ENCODE data around the gene BOLA1.

The BOLA1 gene

DNA sequence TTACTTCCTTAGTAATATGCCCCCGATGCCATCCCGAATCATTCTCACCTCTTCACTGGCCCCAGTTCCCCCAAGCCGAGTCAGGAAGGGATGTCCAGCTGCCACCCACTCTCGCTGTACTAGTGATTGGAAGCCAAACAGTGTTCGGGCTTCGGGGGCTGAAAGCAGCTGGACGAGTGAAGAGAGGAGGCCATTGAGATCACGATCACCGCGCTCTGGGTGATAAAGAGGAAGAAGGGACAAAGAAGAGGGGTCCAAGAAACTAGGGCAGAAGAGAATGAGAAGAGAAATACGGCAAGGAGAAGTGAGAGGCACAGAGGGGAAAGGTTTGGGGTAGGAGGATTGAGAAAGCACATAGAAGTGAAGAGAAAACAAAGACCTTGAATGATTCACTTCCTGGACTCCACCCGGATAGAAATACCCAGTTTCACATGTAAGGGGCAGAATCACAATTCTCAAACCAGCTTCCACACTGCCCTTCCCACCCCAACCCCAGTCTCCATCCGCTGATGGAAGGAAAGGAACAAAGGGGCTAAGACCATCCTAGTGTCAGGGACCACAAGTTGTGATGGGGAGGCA is 31.9 kb downstream of the BOLA1 start:
- Histone ChIP-seq H3K4me3 (replicated peaks; ENCODE audit: insufficient read depth, low read length) (no peak overlapping the region), H3K27ac (replicated peaks) (no peak overlapping the region), H3K27me3 (ENCODE audit: insufficient read depth, poor library complexity, severe bottlenecking) (no peaks in the 10 kb centered on the region)
- DNase-seq (ENCODE audit: low read depth in 1 of 2, low spot score in 1 of 2), result no peak
- no peak for TF ChIP-seq POLR2AphosphoS5 (IDR thresholded peaks at IDR 0.05; ENCODE audit: low read depth)
- TF ChIP-seq SPI1 (IDR thresholded peaks at IDR 0.05; ENCODE audit: borderline replicate concordance, low read depth), result no peak
- no peak for TF ChIP-seq GABPA (IDR thresholded peaks at IDR 0.05; ENCODE audit: low read depth)
- TF ChIP-seq, protein P1, sequence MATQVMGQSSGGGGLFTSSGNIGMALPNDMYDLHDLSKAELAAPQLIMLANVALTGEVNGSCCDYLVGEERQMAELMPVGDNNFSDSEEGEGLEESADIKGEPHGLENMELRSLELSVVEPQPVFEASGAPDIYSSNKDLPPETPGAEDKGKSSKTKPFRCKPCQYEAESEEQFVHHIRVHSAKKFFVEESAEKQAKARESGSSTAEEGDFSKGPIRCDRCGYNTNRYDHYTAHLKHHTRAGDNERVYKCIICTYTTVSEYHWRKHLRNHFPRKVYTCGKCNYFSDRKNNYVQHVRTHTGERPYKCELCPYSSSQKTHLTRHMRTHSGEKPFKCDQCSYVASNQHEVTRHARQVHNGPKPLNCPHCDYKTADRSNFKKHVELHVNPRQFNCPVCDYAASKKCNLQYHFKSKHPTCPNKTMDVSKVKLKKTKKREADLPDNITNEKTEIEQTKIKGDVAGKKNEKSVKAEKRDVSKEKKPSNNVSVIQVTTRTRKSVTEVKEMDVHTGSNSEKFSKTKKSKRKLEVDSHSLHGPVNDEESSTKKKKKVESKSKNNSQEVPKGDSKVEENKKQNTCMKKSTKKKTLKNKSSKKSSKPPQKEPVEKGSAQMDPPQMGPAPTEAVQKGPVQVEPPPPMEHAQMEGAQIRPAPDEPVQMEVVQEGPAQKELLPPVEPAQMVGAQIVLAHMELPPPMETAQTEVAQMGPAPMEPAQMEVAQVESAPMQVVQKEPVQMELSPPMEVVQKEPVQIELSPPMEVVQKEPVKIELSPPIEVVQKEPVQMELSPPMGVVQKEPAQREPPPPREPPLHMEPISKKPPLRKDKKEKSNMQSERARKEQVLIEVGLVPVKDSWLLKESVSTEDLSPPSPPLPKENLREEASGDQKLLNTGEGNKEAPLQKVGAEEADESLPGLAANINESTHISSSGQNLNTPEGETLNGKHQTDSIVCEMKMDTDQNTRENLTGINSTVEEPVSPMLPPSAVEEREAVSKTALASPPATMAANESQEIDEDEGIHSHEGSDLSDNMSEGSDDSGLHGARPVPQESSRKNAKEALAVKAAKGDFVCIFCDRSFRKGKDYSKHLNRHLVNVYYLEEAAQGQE (IDR thresholded peaks at IDR 0.05; ENCODE audit: insufficient replicate concordance, low read depth), result no peak
- TF ChIP-seq, protein P2, sequence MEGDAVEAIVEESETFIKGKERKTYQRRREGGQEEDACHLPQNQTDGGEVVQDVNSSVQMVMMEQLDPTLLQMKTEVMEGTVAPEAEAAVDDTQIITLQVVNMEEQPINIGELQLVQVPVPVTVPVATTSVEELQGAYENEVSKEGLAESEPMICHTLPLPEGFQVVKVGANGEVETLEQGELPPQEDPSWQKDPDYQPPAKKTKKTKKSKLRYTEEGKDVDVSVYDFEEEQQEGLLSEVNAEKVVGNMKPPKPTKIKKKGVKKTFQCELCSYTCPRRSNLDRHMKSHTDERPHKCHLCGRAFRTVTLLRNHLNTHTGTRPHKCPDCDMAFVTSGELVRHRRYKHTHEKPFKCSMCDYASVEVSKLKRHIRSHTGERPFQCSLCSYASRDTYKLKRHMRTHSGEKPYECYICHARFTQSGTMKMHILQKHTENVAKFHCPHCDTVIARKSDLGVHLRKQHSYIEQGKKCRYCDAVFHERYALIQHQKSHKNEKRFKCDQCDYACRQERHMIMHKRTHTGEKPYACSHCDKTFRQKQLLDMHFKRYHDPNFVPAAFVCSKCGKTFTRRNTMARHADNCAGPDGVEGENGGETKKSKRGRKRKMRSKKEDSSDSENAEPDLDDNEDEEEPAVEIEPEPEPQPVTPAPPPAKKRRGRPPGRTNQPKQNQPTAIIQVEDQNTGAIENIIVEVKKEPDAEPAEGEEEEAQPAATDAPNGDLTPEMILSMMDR (IDR thresholded peaks at IDR 0.05; ENCODE audit: insufficient read depth, low read length), result no peak

DNA sequence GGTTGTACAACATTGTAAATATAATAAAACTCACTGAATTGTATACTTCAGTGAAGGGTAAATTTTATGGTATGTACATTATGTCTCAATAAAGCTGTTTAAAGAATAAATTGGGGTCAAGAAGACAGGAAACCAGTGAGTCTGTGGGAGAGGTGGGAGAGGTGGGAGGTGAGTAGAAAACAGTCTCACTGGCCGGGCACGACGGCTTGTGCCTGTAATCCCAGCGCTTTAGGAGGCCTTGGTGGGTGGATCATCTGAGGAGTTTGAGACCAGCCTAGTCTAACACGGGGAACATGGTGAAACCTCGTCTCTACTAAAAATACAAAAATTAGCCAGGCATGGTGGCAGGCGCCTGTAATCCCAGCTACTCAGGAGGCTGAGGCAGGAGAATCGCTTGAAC is 33.1 kb downstream of the BOLA1 start:
- Histone ChIP-seq H3K4me3 (replicated peaks; ENCODE audit: insufficient read depth, low read length) (no peak overlapping the region), H3K27ac (replicated peaks) (no peak overlapping the region), H3K27me3 (ENCODE audit: insufficient read depth, poor library complexity, severe bottlenecking) (no peaks in the 10 kb centered on the region)
- no peak for DNase-seq (ENCODE audit: low read depth in 1 of 2, low spot score in 1 of 2)
- TF ChIP-seq POLR2AphosphoS5 (IDR thresholded peaks at IDR 0.05; ENCODE audit: low read depth), result no peak
- no peak for TF ChIP-seq SPI1 (IDR thresholded peaks at IDR 0.05; ENCODE audit: borderline replicate concordance, low read depth)
- TF ChIP-seq, protein P1 (IDR thresholded peaks at IDR 0.05; ENCODE audit: insufficient replicate concordance, low read depth), result no peak
- TF ChIP-seq, protein P2 (IDR thresholded peaks at IDR 0.05; ENCODE audit: insufficient read depth, low read length), result no peak

DNA sequence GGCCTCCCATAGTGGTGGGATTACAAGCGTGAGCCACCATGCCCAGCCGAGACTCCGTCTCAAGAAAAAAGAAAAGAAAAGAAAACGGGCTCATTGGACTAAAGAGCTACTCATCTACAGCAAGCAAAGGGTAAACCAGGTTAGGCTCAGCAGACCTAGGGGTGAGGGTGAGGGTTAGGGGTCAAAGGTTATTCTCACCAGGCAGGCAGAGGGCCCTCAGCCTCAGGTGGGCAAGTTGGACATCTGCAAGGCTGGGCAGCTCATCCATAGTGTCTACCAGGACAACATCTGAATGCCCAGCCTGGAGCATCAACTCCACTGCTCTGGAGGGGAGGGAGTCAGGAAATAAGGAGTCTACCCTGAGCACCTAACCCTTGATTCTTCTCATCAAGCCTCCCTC is 33.8 kb downstream of the BOLA1 start:
- no peak overlapping the region for H3K4me3 ChIP-seq (replicated peaks; ENCODE audit: insufficient read depth, low read length)
- DNase-seq (ENCODE audit: low read depth in 1 of 2, low spot score in 1 of 2), result no peak
- TF ChIP-seq, protein P1 (IDR thresholded peaks at IDR 0.05; ENCODE audit: insufficient replicate concordance, low read depth), result no peak
- TF ChIP-seq, protein P2 (IDR thresholded peaks at IDR 0.05; ENCODE audit: insufficient read depth, low read length), result no peak
- TF ChIP-seq POLR2AphosphoS5 (IDR thresholded peaks at IDR 0.05; ENCODE audit: low read depth) (no peak), GABPA (IDR thresholded peaks at IDR 0.05; ENCODE audit: low read depth) (no peak), SPI1 (IDR thresholded peaks at IDR 0.05; ENCODE audit: borderline replicate concordance, low read depth) (no peak)
- no peak overlapping the region for H3K27ac ChIP-seq (replicated peaks)
- no peaks in the 10 kb centered on the region for H3K27me3 ChIP-seq (ENCODE audit: insufficient read depth, poor library complexity, severe bottlenecking)

Data from HL-60 (cell line).